Thyroid gland (tissue), 4 donors: ENCODE data around the gene ST8SIA5. TPM values are rescaled to one million over a fixed set of nuclear protein-coding genes. Genes with fewer than 3 reads are reported as not detected.

Source experiments
- DNase-seq, 2 donors: peaks; one replicate each; pipeline ENCODE4 v3.0.0-alpha.2; 2019
- H3K27ac ChIP-seq, 3 donors: fragments of 200-600 bp; sonication (generic); 1 replicate in 2 of 3; 2 replicates in 1 of 3; pipeline ENCODE4 v1.5.1; 2016 to 2019; ENCODE audit warnings: mild to moderate bottlenecking in 1 of 3, moderate library complexity in 1 of 3
- H3K27me3 ChIP-seq: fragments of 200-600 bp; sonication (generic); one replicate; pipeline ENCODE4 v1.5.1; 2019
- H3K36me3 ChIP-seq, 2 donors: fragments of 200-600 bp; sonication (generic); one replicate each; pipeline ENCODE4 v1.5.1; 2016 to 2019
- H3K4me1 ChIP-seq, 2 donors: fragments of 200-600 bp; sonication (generic); one replicate each; pipeline ENCODE4 v1.5.1; 2017 to 2019
- H3K4me3 ChIP-seq, 3 donors: fragments of 200-600 bp; sonication (generic); replicated peaks in 1 of 3; 1 replicate in 2 of 3; 2 replicates in 1 of 3; pipeline ENCODE4 v1.5.1; 2016; ENCODE audit warnings: mild to moderate bottlenecking in 1 of 3
- H3K9me3 ChIP-seq: fragments of 200-600 bp; sonication (generic); one replicate; pipeline ENCODE4 v1.5.1; 2017
- CTCF ChIP-seq, 6 experiments: fragments of 200-600 bp in 3 of 6; fragments of 450-650 bp in 3 of 6; sonication (generic) in 3 of 6; IDR thresholded peaks; one replicate each; pipeline ENCODE4 v1.5.1; 2016 to 2019; ENCODE audit warnings: antibody characterized with exemption in 6 of 6, mild to moderate bottlenecking in 2 of 6, inconsistent platforms in 1 of 6, moderate library complexity in 1 of 6
- POLR2A ChIP-seq, 2 donors: fragments of 450-650 bp; IDR thresholded peaks; one replicate each; pipeline ENCODE4 v1.6.1; 2017; ENCODE audit warnings: antibody characterized with exemption in 2 of 2, mild to moderate bottlenecking in 2 of 2, moderate library complexity in 1 of 2
- WGBS, 2 donors: methylation state at CpG; one replicate each; pipeline ENCODE4 v1.1.5; 2017; 5-methylcytosine and 5-hydroxymethylcytosine counted together
- intact Hi-C: fragments of 100-400 bp; cut with DNase I; formaldehyde crosslinking; loops from one replicate; pipeline ENCODE4 v1.15.1; 2023
- total RNA-seq, 4 donors: library from RNA; depleted of rRNA; stranded (reverse); fragments of >200 nt; gene quantifications; one replicate each; pipeline ENCODE4 v1.2.3, GENCODE V29; 2016

The ST8SIA5 gene
- total RNA-seq, 4 donors from 2014 or later: 0.04 to 1.2 (median 0.24) TPM; not detected in 1

- no peak for TF ChIP-seq POLR2A (IDR thresholded peaks at IDR 0.05)
- TF ChIP-seq CTCF (IDR thresholded peaks at IDR 0.05): no peak
- H3K36me3 ChIP-seq: no peaks in the 10 kb centered on the region
- H3K9me3 ChIP-seq: no peaks in the 10 kb centered on the region
- H3K27ac ChIP-seq: no peak overlapping the region
- no peak for DNase-seq
- intact Hi-C loops: no loop called here
- H3K27me3 ChIP-seq: no peaks in the 10 kb centered on the region
- H3K4me3 ChIP-seq: no peak overlapping the region
- WGBS, 2 donors: 62% methylated on average over 4 to 5 of the region's 5 CpGs
- H3K4me1 ChIP-seq: no peaks in the 10 kb centered on the region
Observed at GRCh38 chr18:46700066-46700824, 56.6 kb downstream of the ST8SIA5 start.

- Histone ChIP-seq H3K27ac (no peak overlapping the region), H3K27me3 (no peaks in the 10 kb centered on the region), H3K36me3 (no peaks in the 10 kb centered on the region), H3K4me1 (no peaks in the 10 kb centered on the region), H3K4me3 (no peak overlapping the region), H3K9me3 (no peaks in the 10 kb centered on the region)
- intact Hi-C loops: no loop called here
- no peak for TF ChIP-seq POLR2A (IDR thresholded peaks at IDR 0.05)
- TF ChIP-seq CTCF (IDR thresholded peaks at IDR 0.05): no peak
- no peak for DNase-seq
Observed at GRCh38 chr18:46696702-46697101, 60.2 kb downstream of the ST8SIA5 start.

GRCh38 chr18:46696268-46696667 is 60.6 kb downstream of the ST8SIA5 start:
- 74 to 84% methylated on average over 3 of the region's 3 CpGs for WGBS, 2 donors
- no peaks in the 10 kb centered on the region for H3K4me1 ChIP-seq
- intact Hi-C loops: no loop called here
- no peak overlapping the region for H3K27ac ChIP-seq
- H3K9me3 ChIP-seq: no peaks in the 10 kb centered on the region
- TF ChIP-seq CTCF (IDR thresholded peaks at IDR 0.05): no peak
- TF ChIP-seq POLR2A (IDR thresholded peaks at IDR 0.05): no peak
- no peaks in the 10 kb centered on the region for H3K36me3 ChIP-seq
- no peak overlapping the region for H3K4me3 ChIP-seq
- no peak for DNase-seq
- no peaks in the 10 kb centered on the region for H3K27me3 ChIP-seq

- H3K9me3 ChIP-seq: no peaks in the 10 kb centered on the region
- H3K27ac ChIP-seq: no peak overlapping the region
- no peaks in the 10 kb centered on the region for H3K4me1 ChIP-seq
- no peaks in the 10 kb centered on the region for H3K27me3 ChIP-seq
- no peaks in the 10 kb centered on the region for H3K36me3 ChIP-seq
- 73 to 90% methylated on average over 2 of the region's 2 CpGs for WGBS, 2 donors
- TF ChIP-seq CTCF (IDR thresholded peaks at IDR 0.05) (no peak), POLR2A (IDR thresholded peaks at IDR 0.05) (no peak)
- no peak overlapping the region for H3K4me3 ChIP-seq
- intact Hi-C loops: no loop called here
- DNase-seq: no peak
Observed at GRCh38 chr18:46693996-46694395, 62.9 kb downstream of the ST8SIA5 start.

GRCh38 chr18:46688853-46689525 is 67.9 kb downstream of the ST8SIA5 start:
- intact Hi-C loops: no loop called here
- Histone ChIP-seq H3K36me3 (no peaks in the 10 kb centered on the region), H3K27me3 (no peaks in the 10 kb centered on the region), H3K4me3 (no peak overlapping the region), H3K27ac (no peak overlapping the region), H3K9me3 (no peaks in the 10 kb centered on the region), H3K4me1 (no peaks in the 10 kb centered on the region)
- DNase-seq: no peak
- WGBS, 2 donors: 82 to 85% methylated on average over 12 of the region's 12 CpGs
- TF ChIP-seq CTCF (IDR thresholded peaks at IDR 0.05): no peak
- no peak for TF ChIP-seq POLR2A (IDR thresholded peaks at IDR 0.05)
